ENCODE data around the gene SCARF2. TPM values are rescaled to one million over a fixed set of nuclear protein-coding genes. Genes with fewer than 3 reads are reported as not detected.

Gene SCARF2
- total RNA-seq, 1 experiment from 2014 or later: 1.4 TPM

Other genes with a start within 250 kb of the SCARF2 start
- 9.6 and 9.9 TPM in 2 replicates for gene RTN4R, start 169.5 kb downstream of the SCARF2 start, total RNA-seq (2021)
- 50.7 and 59.7 TPM in 2 replicates for gene DGCR6L, start 117.8 kb downstream of the SCARF2 start, total RNA-seq (2021)
- 37.2 and 37.7 TPM in 2 replicates for gene ZNF74, start 43.7 kb downstream of the SCARF2 start, total RNA-seq (2021)
- gene KLHL22, start 58.0 kb upstream of the SCARF2 start, total RNA-seq (2021): 36.2 and 46.3 TPM in 2 replicates
- 96.2 and 101 TPM in 2 replicates for gene MED15, start 69.8 kb upstream of the SCARF2 start, total RNA-seq (2021)